ENCODE measurements around the gene MEIS2.

Gene MEIS2

GRCh38 chr15:37086120-37086519 is 14.2 kb downstream of the MEIS2 start:
- H3K4me3 ChIP-seq (ENCODE audit: low read depth, low read length): no peak overlapping the region
- TF ChIP-seq MAX (IDR thresholded peaks at IDR 0.05; ENCODE audit: low read depth, low read length): no peak
- TF ChIP-seq MYC (IDR thresholded peaks at IDR 0.05; ENCODE audit: low read depth, low read length): no peak
- TF ChIP-seq CTCF (IDR thresholded peaks at IDR 0.05; ENCODE audit: low read depth, low read length): no peak
- TF ChIP-seq POLR2A (IDR thresholded peaks at IDR 0.05; ENCODE audit: extremely low read depth, insufficient read length): no peak
- DNase-seq (ENCODE audit: low read depth): no peak

- DNase-seq (ENCODE audit: low read depth): no peak
- H3K4me3 ChIP-seq (ENCODE audit: low read depth, low read length): no peak overlapping the region
- TF ChIP-seq MAX (IDR thresholded peaks at IDR 0.05; ENCODE audit: low read depth, low read length) (no peak), CTCF (IDR thresholded peaks at IDR 0.05; ENCODE audit: low read depth, low read length) (no peak), MYC (IDR thresholded peaks at IDR 0.05; ENCODE audit: low read depth, low read length) (no peak), POLR2A (IDR thresholded peaks at IDR 0.05; ENCODE audit: extremely low read depth, insufficient read length) (no peak)
Observed at GRCh38 chr15:37084602-37085001, 15.7 kb downstream of the MEIS2 start.

GRCh38 chr15:37083610-37084009 is 16.7 kb downstream of the MEIS2 start:
- no peak for TF ChIP-seq MYC (IDR thresholded peaks at IDR 0.05; ENCODE audit: low read depth, low read length)
- no peak for TF ChIP-seq POLR2A (IDR thresholded peaks at IDR 0.05; ENCODE audit: extremely low read depth, insufficient read length)
- TF ChIP-seq CTCF (IDR thresholded peaks at IDR 0.05; ENCODE audit: low read depth, low read length): no peak
- no peak for TF ChIP-seq MAX (IDR thresholded peaks at IDR 0.05; ENCODE audit: low read depth, low read length)
- DNase-seq (ENCODE audit: low read depth): no peak
- no peak overlapping the region for H3K4me3 ChIP-seq (ENCODE audit: low read depth, low read length)

GRCh38 chr15:37081983-37082382 is 18.4 kb downstream of the MEIS2 start:
- no peak for DNase-seq (ENCODE audit: low read depth)
- H3K4me3 ChIP-seq (ENCODE audit: low read depth, low read length): no peak overlapping the region
- TF ChIP-seq CTCF (IDR thresholded peaks at IDR 0.05; ENCODE audit: low read depth, low read length): no peak
- TF ChIP-seq MYC (IDR thresholded peaks at IDR 0.05; ENCODE audit: low read depth, low read length): no peak
- no peak for TF ChIP-seq MAX (IDR thresholded peaks at IDR 0.05; ENCODE audit: low read depth, low read length)
- no peak for TF ChIP-seq POLR2A (IDR thresholded peaks at IDR 0.05; ENCODE audit: extremely low read depth, insufficient read length)

GRCh38 chr15:37080261-37080921 is 20.0 kb downstream of the MEIS2 start:
- no peak for TF ChIP-seq MYC (IDR thresholded peaks at IDR 0.05; ENCODE audit: low read depth, low read length)
- no peak overlapping the region for H3K4me3 ChIP-seq (ENCODE audit: low read depth, low read length)
- DNase-seq (ENCODE audit: low read depth): no peak

GRCh38 chr15:37079726-37080125 is 20.6 kb downstream of the MEIS2 start:
- no peak for DNase-seq (ENCODE audit: low read depth)
- H3K4me3 ChIP-seq (ENCODE audit: low read depth, low read length): no peak overlapping the region
- TF ChIP-seq MYC (IDR thresholded peaks at IDR 0.05; ENCODE audit: low read depth, low read length): no peak
- TF ChIP-seq POLR2A (IDR thresholded peaks at IDR 0.05; ENCODE audit: extremely low read depth, insufficient read length): no peak
- TF ChIP-seq MAX (IDR thresholded peaks at IDR 0.05; ENCODE audit: low read depth, low read length): no peak
- TF ChIP-seq CTCF (IDR thresholded peaks at IDR 0.05; ENCODE audit: low read depth, low read length): no peak

All from NB4 (cell line).